ENCODE measurements around the gene WFS1.

WFS1 gene

DNA sequence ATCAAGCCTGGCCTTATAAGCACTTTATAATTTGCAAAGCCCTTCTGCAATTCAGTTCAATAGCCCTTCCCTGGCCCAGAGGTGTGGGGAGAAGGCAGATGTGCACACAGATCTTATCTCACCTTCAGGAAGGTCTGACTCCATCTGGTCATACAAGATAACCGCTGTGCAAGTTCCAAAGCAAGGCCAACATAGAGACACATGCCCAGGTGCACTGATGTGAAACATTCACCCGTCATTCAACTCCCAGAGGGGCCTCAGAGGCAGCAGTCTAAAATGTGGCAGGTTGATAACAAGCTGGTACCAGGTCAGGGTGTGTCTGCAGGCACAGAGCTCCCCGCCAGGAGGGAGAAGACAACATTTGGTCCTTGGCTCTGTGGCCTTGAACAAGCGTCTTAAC lies 10.9 kb upstream of the WFS1 start:
- Mint-ChIP-seq H3K27ac (no peak overlapping the region), H3K4me3 (no peak overlapping the region), H3K4me1 (peaks cover 16% of the 10 kb centered on the region)

DNA sequence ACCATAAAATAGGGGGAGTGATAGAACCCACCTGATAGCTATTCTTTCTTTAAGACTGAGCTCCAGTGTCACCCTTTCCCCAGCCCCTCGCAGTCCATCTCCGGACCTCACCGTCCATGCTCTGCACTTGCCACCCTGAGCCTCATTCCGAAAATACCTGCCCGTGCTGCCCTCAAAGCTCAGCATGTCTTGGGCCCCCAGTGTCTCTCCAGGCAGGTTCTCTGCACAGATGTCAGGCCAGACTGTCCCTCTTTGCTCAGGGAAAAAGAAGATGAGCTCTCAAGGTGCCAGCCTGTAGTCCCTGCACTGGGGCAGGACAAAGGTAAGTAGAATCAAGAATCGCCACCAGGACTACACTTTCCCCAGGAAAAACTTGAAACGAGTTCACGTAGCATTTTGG lies 9.8 kb upstream of the WFS1 start:
- H3K27me3 Mint-ChIP-seq (ENCODE audit: low read depth, poor library complexity): peaks cover 31% of the 10 kb centered on the region
- TF ChIP-seq, protein P1, sequence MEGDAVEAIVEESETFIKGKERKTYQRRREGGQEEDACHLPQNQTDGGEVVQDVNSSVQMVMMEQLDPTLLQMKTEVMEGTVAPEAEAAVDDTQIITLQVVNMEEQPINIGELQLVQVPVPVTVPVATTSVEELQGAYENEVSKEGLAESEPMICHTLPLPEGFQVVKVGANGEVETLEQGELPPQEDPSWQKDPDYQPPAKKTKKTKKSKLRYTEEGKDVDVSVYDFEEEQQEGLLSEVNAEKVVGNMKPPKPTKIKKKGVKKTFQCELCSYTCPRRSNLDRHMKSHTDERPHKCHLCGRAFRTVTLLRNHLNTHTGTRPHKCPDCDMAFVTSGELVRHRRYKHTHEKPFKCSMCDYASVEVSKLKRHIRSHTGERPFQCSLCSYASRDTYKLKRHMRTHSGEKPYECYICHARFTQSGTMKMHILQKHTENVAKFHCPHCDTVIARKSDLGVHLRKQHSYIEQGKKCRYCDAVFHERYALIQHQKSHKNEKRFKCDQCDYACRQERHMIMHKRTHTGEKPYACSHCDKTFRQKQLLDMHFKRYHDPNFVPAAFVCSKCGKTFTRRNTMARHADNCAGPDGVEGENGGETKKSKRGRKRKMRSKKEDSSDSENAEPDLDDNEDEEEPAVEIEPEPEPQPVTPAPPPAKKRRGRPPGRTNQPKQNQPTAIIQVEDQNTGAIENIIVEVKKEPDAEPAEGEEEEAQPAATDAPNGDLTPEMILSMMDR (IDR thresholded peaks at IDR 0.05): no peak
- H3K27ac Mint-ChIP-seq: no peak overlapping the region
- H3K4me3 Mint-ChIP-seq: no peak overlapping the region
- DNase-seq: no peak
- H3K36me3 Mint-ChIP-seq (ENCODE audit: low read depth): no peaks in the 10 kb centered on the region
- peaks cover under 1% of the 10 kb centered on the region for H3K9me3 Mint-ChIP-seq
- peaks cover 16% of the 10 kb centered on the region for H3K4me1 Mint-ChIP-seq

More for the DNA sequence above, 10.9 kb upstream of the WFS1 start:
- DNase-seq: no peak
- peaks cover 41% of the 10 kb centered on the region for H3K27me3 Mint-ChIP-seq (ENCODE audit: low read depth, poor library complexity)
- peaks cover 4% of the 10 kb centered on the region for H3K9me3 Mint-ChIP-seq
- TF ChIP-seq, protein P1 (IDR thresholded peaks at IDR 0.05): no peak
- no peaks in the 10 kb centered on the region for H3K36me3 Mint-ChIP-seq (ENCODE audit: low read depth)

DNA sequence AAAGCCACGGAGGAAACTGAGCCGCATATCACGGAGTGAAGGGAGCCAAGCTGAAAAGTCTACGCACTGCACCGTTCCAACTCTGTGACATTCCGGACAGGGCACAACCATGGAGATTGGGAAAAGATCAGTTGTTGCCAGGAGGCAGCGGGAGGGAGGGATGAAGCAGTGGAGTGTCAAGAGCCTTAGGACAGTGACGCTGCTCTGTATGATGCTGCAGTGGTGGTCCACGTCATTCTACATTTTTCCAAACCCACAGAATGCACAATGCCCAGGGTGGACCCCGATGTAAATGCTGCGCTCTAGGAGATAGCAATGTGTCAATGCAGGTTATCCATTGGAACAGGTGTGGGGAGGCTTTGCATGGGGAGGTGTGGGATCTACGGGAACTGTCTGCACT lies 7.5 kb upstream of the WFS1 start:
- Mint-ChIP-seq H3K4me1 (peaks cover 8% of the 10 kb centered on the region), H3K4me3 (no peak overlapping the region), H3K36me3 (ENCODE audit: low read depth) (no peaks in the 10 kb centered on the region), H3K9me3 (no peaks in the 10 kb centered on the region), H3K27me3 (ENCODE audit: low read depth, poor library complexity) (peaks cover 40% of the 10 kb centered on the region), H3K27ac (no peak overlapping the region)
- TF ChIP-seq, protein P1 (IDR thresholded peaks at IDR 0.05): no peak
- DNase-seq: no peak

DNA sequence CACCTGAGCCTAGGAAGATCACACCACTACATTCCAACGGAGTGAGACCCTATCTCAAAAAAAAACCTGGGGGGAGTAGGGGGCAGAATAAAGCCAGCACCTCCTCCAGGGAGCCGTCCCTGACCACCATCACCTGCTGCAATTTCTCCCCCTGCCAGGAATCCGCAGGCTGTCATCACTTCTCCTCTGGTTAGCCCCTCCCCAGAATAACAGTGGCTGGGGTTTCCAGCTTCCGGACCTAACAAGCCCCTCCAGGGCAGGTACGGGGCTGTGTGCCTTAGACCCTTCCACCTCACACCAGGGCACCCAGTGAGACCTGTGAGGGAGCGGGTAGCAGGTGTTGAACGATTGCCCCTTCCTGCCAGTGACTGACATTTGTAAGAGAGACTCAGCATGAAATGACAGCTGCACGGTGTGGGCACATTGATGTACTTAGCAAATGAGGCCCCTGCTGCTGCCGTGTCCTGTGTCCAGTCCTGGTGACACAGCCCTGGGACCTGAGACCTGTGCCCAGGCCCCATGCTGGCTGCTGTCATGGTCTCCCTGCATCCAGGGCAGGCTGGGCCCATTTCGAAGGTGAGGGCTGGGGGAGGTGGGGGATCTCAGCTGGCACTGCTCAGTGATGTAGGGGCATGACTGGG lies 6.7 kb upstream of the WFS1 start:
- no peak overlapping the region for H3K4me3 Mint-ChIP-seq
- H3K27me3 Mint-ChIP-seq (ENCODE audit: low read depth, poor library complexity): peaks cover 41% of the 10 kb centered on the region
- no peaks in the 10 kb centered on the region for H3K36me3 Mint-ChIP-seq (ENCODE audit: low read depth)
- DNase-seq: no peak
- TF ChIP-seq, protein P1 (IDR thresholded peaks at IDR 0.05): no peak
- H3K4me1 Mint-ChIP-seq: no peaks in the 10 kb centered on the region
- H3K9me3 Mint-ChIP-seq: no peaks in the 10 kb centered on the region
- no peak overlapping the region for H3K27ac Mint-ChIP-seq

DNA sequence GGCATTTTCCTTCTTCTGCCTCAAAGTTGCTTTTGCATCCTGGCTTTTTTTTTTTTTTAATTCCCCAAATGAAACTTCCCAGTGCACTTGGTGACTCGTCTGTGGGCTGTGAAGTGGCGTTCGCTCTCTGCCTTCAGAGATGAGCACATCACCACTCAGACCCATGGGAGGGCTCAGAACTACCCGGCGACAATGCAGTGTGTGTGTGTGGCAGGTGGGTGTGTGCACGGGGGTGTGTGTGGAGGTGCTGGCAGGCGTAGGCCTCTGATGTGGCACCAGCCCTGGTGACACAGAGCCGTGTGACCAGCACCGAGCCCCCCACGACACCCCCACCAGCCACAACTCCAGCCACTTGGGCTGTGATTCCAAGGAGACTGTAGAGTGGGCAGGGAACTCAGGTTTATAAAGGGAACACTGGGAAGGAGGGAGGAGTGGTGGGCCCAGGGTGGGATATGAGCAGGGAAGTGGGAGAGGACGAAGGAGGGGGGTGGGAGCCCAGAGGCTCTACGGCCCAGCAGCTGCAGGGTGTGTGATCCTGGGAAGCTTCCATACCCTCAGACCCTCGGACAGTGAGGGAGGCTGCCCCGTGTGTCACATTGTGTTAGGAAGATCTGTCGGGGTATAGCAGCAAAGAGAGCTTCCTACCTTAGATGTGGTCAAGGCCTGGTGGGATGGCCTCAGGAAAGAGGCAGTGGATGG lies 6.0 kb upstream of the WFS1 start:
- no peaks in the 10 kb centered on the region for H3K36me3 Mint-ChIP-seq (ENCODE audit: low read depth)
- TF ChIP-seq, protein P1 (IDR thresholded peaks at IDR 0.05): no peak
- no peak for DNase-seq
- no peak overlapping the region for H3K27ac Mint-ChIP-seq
- H3K4me1 Mint-ChIP-seq: no peaks in the 10 kb centered on the region
- no peaks in the 10 kb centered on the region for H3K9me3 Mint-ChIP-seq
- peaks cover 47% of the 10 kb centered on the region for H3K27me3 Mint-ChIP-seq (ENCODE audit: low read depth, poor library complexity)
- no peak overlapping the region for H3K4me3 Mint-ChIP-seq

DNA sequence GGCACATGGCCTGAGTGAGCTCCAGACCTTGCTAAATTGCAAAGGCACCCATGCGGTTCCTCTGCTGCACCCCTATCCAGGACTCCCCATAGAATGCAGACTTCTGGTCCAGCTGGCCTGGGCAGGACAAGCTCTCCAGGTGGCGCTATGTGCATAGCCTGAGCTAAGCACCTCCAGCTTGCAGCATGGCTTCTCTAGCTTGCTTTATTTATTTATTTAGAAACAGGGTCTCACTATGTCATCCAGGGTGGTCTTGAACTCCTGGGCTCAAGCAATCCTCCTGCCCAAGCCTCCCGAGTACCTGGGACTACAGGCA lies 5.5 kb upstream of the WFS1 start:
- H3K27ac Mint-ChIP-seq: no peak overlapping the region
- H3K4me3 Mint-ChIP-seq: no peak overlapping the region
- H3K27me3 Mint-ChIP-seq (ENCODE audit: low read depth, poor library complexity): peaks cover 52% of the 10 kb centered on the region
- DNase-seq: peak; percentile 43
- TF ChIP-seq, protein P1 (IDR thresholded peaks at IDR 0.05): peak; percentile 32
- H3K36me3 Mint-ChIP-seq (ENCODE audit: low read depth): no peaks in the 10 kb centered on the region
- H3K9me3 Mint-ChIP-seq: no peaks in the 10 kb centered on the region
- peaks cover 5% of the 10 kb centered on the region for H3K4me1 Mint-ChIP-seq
